ENCODE data around the gene CMTM5. TPM values are rescaled to one million over a fixed set of nuclear protein-coding genes. Genes with fewer than 3 reads are reported as not detected.

The CMTM5 gene
- total RNA-seq, 6 donors from 2014 or later = 0.47 to 3.1 (median 2.3) TPM; not detected in 2

DNA sequence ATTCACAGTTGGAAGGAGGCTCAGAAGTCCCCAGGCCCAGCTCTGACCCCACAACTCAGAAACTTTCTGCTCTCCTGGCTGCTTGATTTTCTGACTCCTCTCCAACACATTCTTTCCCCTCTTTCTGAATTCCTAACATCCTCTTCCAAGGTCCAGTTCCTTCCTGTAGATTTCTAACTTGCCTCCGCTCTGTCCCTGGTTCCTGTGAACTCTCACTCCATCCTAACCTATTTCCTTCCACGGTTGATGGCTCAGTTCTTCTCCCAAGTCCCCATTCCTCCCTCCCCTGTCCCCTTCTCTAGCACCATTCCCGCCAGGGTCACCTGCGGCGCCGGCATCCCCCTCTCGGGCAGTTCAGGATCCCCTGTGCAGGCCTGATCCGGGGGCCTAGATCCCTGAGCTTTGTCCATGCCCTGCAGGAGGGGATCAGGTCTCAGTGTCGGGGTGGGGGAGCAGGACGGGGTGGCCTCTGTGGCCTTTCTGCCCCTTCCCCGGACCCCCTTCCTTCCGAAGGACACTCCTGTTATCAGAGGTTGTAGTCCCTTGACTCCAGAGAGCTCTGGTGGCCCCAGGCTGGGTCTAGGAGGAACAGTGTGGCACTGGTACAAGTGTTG, 18.2 kb upstream of the CMTM5 start:
- H3K27me3 ChIP-seq = no peaks in the 10 kb centered on the region
- WGBS, 2 donors = 87 to 88% methylated on average over 9 to 12 of the region's 12 CpGs
- H3K9me3 ChIP-seq = no peaks in the 10 kb centered on the region
- DNase-seq = peak in 1 of 2 donors; percentile 66
- ATAC-seq (ENCODE audit: low FRiP score in 2 of 2) = peak in 1 of 2 donors; percentile 3
- peaks cover 0 to 5% (median 0%) of the 10 kb centered on the region in 4 donors for H3K36me3 ChIP-seq
- H3K27ac ChIP-seq = no peak overlapping the region
- TF ChIP-seq POLR2A (IDR thresholded peaks at IDR 0.05) = no peak
- TF ChIP-seq, protein P1, sequence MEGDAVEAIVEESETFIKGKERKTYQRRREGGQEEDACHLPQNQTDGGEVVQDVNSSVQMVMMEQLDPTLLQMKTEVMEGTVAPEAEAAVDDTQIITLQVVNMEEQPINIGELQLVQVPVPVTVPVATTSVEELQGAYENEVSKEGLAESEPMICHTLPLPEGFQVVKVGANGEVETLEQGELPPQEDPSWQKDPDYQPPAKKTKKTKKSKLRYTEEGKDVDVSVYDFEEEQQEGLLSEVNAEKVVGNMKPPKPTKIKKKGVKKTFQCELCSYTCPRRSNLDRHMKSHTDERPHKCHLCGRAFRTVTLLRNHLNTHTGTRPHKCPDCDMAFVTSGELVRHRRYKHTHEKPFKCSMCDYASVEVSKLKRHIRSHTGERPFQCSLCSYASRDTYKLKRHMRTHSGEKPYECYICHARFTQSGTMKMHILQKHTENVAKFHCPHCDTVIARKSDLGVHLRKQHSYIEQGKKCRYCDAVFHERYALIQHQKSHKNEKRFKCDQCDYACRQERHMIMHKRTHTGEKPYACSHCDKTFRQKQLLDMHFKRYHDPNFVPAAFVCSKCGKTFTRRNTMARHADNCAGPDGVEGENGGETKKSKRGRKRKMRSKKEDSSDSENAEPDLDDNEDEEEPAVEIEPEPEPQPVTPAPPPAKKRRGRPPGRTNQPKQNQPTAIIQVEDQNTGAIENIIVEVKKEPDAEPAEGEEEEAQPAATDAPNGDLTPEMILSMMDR (IDR thresholded peaks at IDR 0.05) = no peak
- no peak for TF ChIP-seq POLR2AphosphoS5 (IDR thresholded peaks at IDR 0.05)
- TF ChIP-seq EP300 (IDR thresholded peaks at IDR 0.05) = no peak
- no peak overlapping the region for H3K4me3 ChIP-seq
- H3K4me1 ChIP-seq = peaks cover 0 to 3% (median 0%) of the 10 kb centered on the region in 4 donors

DNA sequence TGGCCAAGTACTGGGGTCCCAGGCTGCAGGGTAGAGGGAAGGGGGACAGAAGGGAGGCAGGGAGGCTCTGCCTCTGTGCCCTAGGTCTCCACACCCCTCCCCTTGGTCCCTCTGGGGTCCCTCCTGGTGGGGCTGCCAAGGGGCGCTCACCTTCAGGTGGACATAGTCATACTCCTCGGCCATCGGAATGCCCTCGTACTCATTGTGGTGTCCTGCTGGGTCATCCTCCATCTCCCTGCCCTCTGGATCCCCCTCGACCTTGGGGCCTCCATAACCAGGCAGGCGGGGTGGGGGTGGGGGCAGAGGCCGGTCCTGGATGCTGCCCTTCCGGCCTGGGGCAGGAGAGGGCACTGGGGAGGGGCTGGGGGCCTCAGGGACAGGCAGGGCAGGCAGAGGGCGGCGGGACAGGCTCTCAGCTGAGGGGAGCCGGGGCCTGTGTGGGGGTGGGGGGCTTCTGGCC, 17.6 kb upstream of the CMTM5 start:
- ATAC-seq (ENCODE audit: low FRiP score in 2 of 2) (peak in 1 of 2 donors; percentile 7), DNase-seq (no peak)
- TF ChIP-seq POLR2A (IDR thresholded peaks at IDR 0.05) = no peak
- TF ChIP-seq POLR2AphosphoS5 (IDR thresholded peaks at IDR 0.05) = no peak
- TF ChIP-seq, protein P1 (IDR thresholded peaks at IDR 0.05) = no peak
- Histone ChIP-seq H3K4me1 (peaks cover 2 to 6% (median 3%) of the 10 kb centered on the region in 4 donors), H3K36me3 (peaks cover 0 to 5% (median 0%) of the 10 kb centered on the region in 4 donors), H3K9me3 (no peaks in the 10 kb centered on the region), H3K27me3 (no peaks in the 10 kb centered on the region), H3K27ac (no peak overlapping the region), H3K4me3 (no peak overlapping the region)
- WGBS, 2 donors = 75 to 89% methylated on average over 4 to 11 of the region's 11 CpGs

DNA sequence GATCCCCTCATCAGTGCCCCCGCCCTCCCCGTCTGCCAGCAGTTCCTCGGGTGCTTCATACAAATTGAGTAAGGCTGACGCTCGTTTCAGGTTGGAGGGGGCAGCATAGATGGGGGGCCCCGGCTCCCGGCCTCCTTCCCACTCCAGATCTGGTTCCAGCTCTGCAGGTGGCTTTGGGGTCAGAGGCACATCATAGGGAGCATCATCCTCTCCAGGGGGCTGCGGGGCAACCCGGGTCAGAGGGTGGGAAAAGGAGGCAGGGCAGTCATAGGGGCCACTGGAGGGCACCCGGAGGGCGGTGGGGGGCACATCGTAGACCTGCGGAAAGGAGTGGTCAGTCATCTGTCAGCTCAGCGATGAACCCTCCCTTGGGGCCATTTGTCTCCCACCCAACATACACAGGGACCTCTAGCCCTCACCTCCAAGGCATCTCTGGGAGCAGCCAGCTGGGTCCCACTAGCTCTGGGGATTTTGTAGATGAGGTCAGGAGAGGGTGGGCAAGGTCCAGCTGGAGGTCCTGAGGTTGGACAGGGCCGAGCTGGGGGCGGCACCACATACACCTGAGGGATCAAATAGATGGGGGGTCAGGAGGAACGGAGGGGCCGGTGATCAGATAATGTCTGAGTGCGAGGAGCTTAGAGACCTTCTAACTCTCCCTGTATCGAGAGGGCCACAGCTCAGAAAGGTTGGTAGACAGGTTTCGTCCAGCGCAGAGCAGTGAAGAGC, 17.0 kb upstream of the CMTM5 start:
- Histone ChIP-seq H3K4me3 (no peak overlapping the region), H3K36me3 (peaks cover 0 to 5% (median 0%) of the 10 kb centered on the region in 4 donors), H3K9me3 (no peaks in the 10 kb centered on the region), H3K27me3 (peaks cover 0 to under 1% (median under 1%) of the 10 kb centered on the region in 4 donors), H3K27ac (no peak overlapping the region), H3K4me1 (peaks cover 2 to 9% (median 5%) of the 10 kb centered on the region in 4 donors)
- ATAC-seq (ENCODE audit: low FRiP score in 2 of 2) (no peak), DNase-seq (peak in 1 of 2 donors; percentile 46)
- WGBS, 2 donors = 83 to 89% methylated on average over 17 to 21 of the region's 22 CpGs
- no peak for TF ChIP-seq POLR2A (IDR thresholded peaks at IDR 0.05)
- TF ChIP-seq POLR2AphosphoS5 (IDR thresholded peaks at IDR 0.05) = no peak
- TF ChIP-seq, protein P1 (IDR thresholded peaks at IDR 0.05) = no peak
- no peak for TF ChIP-seq EP300 (IDR thresholded peaks at IDR 0.05)

DNA sequence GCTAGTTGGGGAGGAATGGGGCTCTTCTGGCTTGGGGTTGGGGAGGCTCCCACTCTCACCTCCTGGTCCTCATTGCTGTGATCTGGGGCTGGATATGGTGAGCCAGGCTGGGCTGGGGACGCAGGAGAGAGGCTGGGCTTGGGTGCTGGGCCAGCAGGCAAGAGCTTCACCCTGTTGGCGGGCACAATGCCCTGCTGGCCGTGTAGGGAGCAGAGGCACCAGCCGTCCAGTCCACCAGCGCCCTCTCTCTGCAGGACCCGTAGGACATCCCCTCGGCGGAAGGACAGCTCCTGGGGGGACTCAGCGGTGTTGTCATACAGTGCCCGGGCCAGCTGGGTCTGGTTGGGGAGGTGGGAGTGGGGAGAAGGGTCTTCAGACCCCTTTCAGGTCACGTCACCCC, 16.4 kb upstream of the CMTM5 start:
- H3K9me3 ChIP-seq = no peaks in the 10 kb centered on the region
- peaks cover 2 to 15% (median 9%) of the 10 kb centered on the region in 4 donors for H3K4me1 ChIP-seq
- no peak for DNase-seq
- peaks cover 0 to 7% (median 6%) of the 10 kb centered on the region in 4 donors for H3K27me3 ChIP-seq
- peaks cover 0 to 5% (median 0%) of the 10 kb centered on the region in 4 donors for H3K36me3 ChIP-seq
- TF ChIP-seq, protein P1 (IDR thresholded peaks at IDR 0.05) = no peak
- TF ChIP-seq POLR2AphosphoS5 (IDR thresholded peaks at IDR 0.05) (no peak), EP300 (IDR thresholded peaks at IDR 0.05) (no peak), POLR2A (IDR thresholded peaks at IDR 0.05) (no peak)
- no peak for ATAC-seq (ENCODE audit: low FRiP score in 2 of 2)
- WGBS, 2 donors = 71% methylated on average over 10 of the region's 11 CpGs; no CpG with 5 or more reads in 1 of the 2 donors
- no peak overlapping the region for H3K27ac ChIP-seq
- H3K4me3 ChIP-seq = no peak overlapping the region

Data from upper lobe of left lung (tissue), 6 donors.